ENCODE data around the gene HS3ST1. TPM values are rescaled to one million over a fixed set of nuclear protein-coding genes. Genes with fewer than 3 reads are reported as not detected.
A peak's percentile ranks its signal among the peaks of the same experiment; 100 is the strongest.
"Not testable (repeated sequence)": the region's sequence is repeated elsewhere in the genome, so short reads cannot be mapped to it uniquely, and the experiment has no call there.

The HS3ST1 gene
- total RNA-seq, 1 experiment from 2014 or later: not detected

DNA sequence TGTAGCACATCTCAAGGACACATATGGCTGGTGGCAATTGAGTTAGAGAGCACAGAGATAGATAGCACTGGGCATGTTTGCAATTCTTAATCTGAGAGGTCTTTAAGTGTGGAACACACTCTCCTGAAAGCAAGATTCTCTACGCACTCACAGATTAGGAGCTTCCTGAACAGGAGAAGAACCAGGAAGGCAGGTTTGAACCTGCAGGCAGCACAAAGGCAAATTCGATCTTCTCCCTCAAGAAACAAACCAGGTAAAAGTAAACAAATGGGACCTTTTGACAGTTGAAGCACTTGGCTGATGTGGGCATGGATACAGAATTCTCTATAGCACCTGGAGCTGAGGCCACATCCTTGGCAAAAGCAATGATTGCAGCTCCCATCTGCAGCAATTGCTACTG is 24.3 kb downstream of the HS3ST1 start:
- no peak for DNase-seq (ENCODE audit: low read depth)

DNA sequence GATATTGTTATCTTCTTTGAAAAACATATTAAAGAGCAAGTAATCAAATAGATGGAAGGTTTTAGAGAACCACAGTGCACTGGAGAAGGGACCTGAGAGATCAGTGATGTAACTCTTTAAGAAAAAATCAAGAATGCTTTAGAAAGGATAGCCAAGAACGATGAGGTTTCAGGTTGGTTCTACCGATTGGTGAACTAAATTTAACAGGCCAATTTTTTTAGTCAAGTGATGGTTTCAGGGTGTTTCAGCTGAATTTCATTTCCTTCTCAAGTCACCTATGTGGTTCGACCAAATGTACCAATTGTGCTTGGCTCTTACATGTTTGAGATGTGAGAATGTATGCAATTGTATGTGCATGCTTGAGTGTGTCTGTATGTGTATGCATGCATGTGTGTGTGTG is 26.5 kb downstream of the HS3ST1 start:
- no peak for DNase-seq (ENCODE audit: low read depth)

DNA sequence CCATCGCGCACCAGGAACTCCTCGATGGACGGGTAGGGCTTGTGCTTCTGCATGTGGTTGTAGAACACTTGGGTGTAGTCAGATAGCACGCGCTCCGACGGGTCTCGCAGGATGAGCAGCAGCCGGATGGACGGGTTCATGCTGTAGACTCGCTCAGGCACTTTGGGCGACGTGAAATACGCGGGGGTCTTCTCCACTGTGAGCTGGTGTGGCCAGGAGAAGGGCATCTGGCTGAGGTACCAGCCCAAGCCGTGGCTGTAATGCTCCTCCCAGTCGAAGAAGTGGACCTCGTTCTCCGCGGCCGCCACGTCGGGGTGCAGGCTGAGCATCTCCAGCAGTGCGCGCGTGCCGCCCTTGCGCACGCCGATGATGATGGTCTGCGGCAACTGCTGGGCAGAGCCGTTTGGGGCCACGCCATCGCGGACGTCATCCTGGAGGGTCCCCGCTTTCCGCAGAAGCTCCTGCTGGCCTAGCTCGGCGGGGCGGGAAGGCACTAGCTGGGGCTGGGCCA is 29.2 kb downstream of the HS3ST1 start:
- DNase-seq (ENCODE audit: low read depth): no peak

DNA sequence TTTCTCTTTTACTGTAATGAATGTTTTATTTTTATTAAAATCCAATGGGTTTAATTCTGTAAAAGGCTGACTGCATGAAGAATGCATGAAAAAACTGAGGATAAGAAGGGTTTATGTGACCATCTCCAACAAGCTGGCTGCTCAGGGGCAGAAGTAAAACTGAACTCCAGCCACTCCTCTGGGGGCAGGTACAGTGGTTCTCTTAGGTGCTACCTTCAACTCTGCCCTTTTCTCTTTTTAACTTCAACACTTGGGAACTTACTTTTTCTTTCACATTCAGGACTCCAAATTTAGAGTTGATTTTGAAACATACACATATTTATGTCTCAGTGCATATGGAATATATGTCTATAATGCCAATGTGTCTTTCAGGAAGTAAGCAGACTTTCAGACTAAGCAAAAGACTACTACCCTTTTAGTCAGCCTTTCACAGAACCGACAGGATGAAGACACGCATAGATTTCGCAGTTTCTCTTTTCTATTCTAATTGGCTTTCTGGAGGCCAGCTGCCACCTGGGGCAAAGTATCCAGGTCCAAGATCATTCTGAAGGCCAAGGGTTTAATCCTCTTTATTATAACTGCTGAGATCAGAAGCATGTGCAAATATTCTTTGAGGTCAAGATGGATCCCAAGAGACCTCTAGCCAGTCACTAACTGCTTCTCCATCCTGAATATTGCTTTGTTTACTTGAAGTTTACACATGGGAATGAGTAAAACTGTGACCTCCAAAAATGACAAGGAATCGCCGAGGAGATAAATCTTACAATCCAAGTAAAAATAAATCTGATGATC is 30.7 kb downstream of the HS3ST1 start:
- DNase-seq (ENCODE audit: low read depth): no peak

DNA sequence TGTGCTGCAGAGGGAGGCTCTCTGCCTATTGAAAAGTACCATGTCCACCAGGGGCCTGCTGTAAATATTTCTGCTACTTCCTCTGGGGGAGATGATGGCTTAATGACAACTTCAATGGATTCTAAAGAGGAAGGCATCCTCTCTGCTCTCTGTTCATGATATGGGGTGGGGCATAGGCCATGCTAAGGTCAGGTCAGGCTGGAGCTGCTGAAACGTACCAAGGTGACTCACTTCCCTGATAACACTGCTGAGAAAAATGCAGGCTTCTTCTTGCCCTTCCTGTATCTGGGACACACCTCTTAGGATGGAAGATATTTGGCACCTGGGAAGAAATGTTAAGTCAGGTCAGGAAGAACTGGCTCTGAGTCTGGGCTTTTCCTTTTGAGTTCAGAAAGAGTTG is 31.5 kb downstream of the HS3ST1 start:
- peak; percentile 11 for DNase-seq (ENCODE audit: low read depth)

DNA sequence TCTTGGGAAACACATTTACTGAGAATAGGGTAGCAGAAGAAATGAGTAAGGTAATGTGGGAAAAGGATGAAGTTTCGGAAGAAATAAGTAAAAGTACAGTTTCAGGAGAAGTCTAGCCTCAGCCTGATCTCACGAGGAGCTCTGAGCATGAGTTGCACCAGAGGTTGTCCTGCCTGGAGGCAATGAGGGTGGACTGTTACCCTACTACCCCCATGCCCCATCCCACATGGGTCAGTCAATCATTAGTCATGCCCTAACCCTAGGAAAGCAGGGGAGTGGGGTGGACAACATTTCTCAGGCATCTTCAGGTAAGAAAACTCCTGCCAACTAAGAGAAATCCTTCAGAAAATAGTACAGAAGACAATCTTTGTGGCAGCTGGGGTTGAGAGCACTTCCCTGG is 35.1 kb downstream of the HS3ST1 start:
- no peak for DNase-seq (ENCODE audit: low read depth)

DNA sequence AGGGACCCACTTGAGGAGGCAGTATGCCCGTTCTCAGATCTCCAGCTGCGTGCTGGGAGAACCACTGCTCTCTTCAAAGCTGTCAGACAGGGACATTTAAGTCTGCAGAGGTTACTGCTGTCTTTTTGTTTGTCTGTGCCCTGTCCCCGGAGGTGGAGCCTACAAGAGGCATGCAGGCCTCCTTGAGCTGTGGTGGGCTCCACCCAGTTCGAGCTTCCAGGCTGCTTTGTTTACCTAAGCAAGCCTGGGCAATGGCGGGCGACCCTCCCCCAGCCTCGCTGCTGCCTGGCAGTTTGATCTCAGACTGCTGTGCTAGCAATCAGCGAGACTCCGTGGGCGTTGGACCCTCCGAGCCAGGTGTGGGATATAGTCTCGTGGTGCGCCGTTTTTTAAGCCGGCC is 44.6 kb downstream of the HS3ST1 start:
- not testable (repeated sequence) for DNase-seq (ENCODE audit: low read depth)

DNA sequence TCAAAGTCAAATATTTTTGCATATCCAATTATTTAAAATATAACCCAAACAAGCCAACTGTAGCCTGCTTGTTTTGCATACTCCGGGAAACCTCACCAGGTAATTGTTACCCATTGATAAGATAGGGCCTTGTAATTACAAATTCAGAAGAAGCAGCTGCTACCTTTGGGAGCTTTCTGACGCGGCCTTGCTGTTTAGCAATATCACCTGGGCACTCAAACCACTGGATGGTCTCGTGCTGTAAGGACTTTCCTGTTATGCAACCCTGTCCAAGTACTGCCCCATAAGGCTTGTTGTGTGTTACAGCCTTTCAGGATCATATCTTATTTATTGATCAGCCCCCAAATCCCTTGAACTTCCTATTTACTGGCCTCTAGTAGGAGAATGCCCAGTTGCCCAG is 52.1 kb downstream of the HS3ST1 start:
- no peak for DNase-seq (ENCODE audit: low read depth)

DNA sequence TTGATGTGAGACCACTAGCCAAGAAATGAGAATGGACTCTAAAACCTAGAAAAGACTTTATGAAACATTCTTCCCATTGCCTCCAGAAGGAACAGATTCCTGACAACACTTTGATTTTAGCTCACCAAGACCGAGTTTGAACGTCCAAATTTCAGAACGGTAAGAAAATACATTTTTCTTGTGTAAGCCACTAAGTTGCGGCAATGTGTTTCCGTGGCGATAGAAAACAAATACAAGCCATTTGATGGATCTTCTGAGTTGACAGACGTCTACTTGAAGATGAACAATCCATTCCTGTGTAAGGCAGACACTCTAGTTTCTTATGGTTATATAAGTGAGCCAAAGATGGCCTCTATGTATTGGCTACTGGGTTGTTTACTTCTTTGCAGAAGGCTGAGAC is 52.5 kb downstream of the HS3ST1 start:
- no peak for DNase-seq (ENCODE audit: low read depth)

DNA sequence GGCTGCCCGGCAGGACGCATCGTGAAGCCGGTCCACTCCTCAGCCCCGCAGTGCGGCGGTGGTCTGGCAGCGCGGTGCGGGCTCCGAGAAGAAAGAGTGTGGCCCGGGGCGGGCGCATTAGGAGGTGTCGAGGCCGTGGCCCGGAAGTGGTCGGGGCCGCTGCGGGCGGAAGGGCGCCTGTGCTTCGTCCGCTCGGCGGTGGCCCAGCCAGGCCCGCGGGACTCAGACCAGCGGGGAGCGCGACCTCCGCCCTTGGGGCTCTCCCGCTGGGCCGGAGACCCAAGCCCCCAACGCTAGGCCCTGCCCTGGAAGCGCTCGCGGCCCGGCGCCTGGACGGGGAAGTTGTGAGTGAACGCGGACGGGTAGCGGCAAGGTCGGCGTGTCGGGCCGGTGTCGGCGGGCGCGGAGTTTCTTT is 60.0 kb downstream of the HS3ST1 start:
- DNase-seq (ENCODE audit: low read depth): no peak

DNA sequence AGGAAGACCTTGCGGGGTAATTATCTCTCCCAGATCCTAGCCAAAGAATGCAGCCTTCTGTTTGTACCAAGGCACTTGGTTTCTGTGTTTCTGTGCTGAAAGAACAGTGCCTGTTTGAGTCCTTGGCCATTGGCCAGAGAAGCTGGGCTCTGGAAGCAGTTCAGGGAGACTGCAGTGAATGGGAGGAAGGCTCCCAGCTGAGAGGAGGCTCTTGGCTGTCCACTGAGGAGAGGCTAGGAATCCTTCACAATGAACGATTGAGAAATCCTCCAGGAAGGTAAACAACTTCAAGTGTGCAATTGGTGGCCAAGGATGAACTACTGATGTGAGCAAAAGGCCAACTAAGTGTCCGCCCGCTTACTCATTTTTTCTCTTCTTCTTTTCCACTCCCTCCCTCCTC is 61.3 kb downstream of the HS3ST1 start:
- no peak for DNase-seq (ENCODE audit: low read depth)

DNA sequence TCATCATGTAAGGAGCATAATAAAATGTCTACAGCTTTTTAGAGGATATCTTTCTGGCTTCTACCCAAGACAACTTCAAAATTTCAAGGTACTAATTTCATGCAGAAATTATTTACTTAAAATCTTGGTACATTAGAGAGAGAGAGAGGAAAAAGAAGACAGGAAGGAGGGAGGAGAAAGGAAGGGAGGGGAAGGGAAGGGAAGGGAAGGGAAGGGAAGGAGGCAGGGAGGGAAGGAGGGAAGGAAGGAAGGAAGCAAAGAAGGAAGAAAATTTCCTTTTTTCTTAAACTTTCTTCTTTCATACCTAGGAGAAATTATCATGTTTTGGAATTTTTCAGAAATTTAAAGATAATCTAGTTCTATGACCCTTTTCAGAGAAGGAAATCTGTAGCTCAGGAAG is 61.8 kb downstream of the HS3ST1 start:
- DNase-seq (ENCODE audit: low read depth): no peak

DNA sequence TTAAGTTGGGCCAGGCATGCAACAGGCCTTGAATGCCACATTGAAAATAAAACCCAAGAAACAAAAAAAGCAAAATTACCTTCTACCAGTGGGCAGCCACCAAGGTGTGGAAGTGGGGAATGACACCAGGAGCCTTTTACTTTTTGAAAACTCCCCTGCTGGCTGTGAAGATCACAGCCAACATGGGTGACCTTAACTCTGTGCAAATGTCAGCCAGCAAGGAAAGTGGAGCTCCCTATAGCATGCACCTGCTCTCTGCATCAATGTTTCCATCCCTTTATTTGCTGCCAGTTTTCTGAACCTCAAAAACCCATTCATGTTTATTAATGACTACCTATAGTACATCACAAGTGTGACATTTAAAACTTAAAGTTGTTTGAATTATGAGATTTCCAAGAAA is 63.7 kb downstream of the HS3ST1 start:
- DNase-seq (ENCODE audit: low read depth): no peak

DNA sequence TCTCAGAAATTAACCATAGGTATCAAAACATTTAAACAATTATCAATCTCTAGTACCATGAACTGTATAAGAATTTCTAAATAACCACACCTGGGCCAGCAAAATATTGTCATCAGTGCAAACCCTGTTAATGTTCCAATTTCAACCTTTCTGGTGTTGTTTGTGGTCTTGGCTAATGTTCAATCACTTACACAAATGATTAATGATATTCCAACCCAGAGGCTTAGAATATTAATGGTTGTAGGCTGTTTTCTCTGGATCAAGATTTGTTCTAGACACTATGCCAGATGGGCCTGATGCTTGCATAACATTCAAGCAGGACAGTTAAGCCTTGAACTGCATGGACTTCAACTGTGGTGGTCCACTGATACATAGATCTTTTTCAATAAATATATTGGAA is 69.1 kb downstream of the HS3ST1 start:
- no peak for DNase-seq (ENCODE audit: low read depth)

DNA sequence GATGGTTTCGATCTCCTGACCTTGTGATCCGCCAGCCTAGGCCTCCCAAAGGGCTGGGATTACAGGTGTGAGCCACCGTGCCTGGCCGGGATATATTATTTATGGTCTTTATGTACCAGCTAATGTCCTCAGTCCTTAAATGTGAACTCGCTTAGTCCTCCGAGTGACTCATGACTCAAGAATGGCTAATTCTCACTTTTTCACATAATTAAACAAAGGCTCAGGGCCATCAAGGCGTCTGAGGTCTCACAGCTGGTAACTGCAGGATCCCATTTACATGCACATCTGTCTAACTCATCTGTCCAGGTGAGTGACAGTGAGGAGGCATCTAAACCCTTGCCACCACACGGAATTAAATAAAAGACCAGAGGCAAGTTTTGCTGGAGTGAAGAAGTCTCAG is 73.5 kb downstream of the HS3ST1 start:
- no peak for DNase-seq (ENCODE audit: low read depth)

DNA sequence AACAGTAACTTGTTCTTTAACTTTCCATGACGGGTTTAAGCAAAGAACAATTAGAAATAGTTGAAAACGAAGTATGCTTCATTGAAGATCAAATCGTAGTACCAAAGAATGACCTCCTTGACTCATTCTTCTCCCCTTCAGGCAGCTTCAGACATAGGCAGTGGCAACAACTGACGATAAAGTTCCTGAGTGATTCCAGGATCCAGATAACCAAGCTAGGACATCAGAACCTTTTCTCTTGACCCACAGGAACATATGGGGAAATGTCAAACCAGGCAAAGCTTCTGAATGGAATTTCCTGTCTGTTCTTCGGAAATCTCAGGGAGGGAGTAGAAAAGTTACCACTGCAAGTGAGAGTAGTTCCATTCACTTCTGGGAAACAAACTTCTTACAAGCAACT is 74.2 kb downstream of the HS3ST1 start:
- DNase-seq (ENCODE audit: low read depth): no peak

DNA sequence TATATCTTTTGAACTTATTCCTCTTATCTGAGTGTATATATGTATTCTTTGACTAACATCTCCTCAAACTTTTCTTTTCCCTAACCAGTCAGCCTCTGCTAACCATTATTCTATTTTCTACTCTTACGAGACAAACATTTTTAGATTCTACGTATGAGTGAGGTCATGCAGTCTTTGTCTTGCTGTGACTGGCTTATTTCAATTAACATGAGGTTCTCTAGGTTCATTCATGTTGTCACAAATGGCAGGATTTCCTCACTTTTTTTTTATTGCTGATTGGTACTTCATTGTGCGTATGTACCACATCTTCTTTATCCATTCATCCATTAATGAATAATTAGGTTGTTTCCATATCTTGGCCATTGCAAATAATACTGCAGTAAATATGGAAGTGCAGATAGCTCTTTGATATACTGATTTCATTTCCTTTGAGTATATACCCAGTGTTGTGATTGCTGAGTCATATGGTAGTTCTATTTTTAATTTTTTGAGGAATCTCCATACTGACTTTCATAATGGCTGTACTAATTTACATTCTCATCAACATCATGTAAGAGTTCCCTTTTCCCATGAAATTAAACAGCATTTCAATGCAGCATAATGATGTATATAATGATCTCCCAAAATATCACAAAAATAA is 80.1 kb downstream of the HS3ST1 start:
- DNase-seq (ENCODE audit: low read depth): no peak

DNA sequence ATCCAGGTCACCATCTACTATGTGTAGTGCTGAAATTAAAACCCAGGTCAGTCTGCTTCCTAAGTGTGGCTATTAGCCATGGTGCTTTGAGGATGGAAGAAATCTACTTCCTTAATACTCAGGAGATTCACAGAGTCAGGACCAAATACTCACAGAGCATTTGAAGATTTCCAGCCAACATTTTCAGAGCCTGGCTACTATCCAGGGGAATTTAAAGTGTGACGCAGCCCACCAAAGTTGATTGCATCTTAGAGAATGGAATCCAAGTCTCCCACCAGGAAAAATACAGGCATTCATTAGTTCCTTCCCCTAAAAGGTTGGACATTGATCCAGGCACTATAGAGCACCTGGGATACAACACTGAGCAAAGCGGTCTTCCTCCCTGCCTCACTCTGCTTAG is 83.8 kb downstream of the HS3ST1 start:
- DNase-seq (ENCODE audit: low read depth): no peak

DNA sequence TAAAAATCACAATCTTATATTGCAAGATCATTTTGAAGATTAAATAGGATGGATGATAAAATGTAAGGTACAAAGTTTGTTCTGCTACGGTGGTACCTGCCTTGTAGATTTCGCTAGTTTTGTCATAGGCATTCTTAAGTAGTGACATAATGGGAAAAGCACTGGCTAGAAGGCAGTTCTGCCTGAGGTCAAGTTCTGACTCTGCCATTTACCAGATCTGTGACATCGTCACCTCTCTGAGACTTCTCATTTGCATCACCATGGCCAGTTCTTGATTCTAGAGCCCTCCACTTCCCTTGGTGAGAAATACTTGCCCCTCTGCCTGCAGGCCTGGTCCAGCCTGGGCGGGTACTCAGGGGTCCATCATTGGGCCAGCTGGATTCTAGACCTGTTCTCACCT is 85.2 kb downstream of the HS3ST1 start:
- peak; percentile 7 for DNase-seq (ENCODE audit: low read depth)

All from M059J (cell line).